Measurements from ENCODE around the gene MLX. TPM values are rescaled to one million over a fixed set of nuclear protein-coding genes. Genes with fewer than 3 reads are reported as not detected.
"Not testable (repeated sequence)": the region's sequence is repeated elsewhere in the genome, so short reads cannot be mapped to it uniquely, and the experiment has no call there.

The MLX gene
- total RNA-seq, 2 donors from 2014 or later: 24.9 to 28.7 TPM

DNA sequence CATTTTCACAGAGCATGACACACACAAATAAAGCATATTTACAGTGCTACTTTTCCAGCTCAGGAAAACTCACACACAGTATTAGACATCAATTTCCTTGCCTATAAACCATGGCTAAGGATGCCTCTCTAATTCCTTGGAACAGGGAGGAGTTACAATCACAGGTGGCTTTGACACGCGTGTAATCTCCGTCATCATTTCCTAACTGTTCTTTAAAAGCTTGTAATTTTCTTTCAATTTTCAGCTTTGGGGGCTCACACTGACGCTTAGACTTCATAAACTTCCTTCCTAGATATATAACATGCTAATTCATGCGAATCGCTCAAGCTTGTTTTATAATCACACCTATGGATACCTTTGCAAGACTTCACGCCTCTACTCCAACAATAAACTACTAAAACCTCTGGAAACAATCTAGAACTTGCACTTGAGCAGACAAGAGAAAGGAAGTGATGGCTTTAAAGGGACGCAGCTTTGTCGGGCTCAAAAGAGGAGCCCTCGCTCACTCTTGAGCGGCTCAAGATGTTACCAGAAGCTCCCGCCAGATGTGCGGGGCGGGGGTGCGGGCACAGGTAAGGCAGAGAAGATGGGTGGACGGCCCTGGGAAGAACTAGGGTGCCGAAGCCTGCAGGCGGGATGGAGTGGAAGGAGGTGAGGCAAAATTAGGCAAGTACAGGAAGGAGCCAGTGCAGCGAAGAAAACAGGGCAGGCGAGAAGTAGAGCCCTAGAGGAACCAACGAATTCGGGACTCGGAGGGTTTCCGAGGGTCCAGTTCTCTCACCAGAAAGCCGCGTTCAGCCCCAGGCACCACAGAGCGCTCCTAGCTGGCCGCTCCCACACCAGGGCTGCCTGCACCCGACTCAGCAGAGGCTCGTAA, 41.6 kb downstream of the MLX start:
- Histone ChIP-seq H3K36me3 (replicated peaks in 1 of 2; ENCODE audit: insufficient read depth in 1 of 2, low read depth in 2 of 2) (peaks cover 12% of the 10 kb centered on the region in 2 donors), H3K9me3 (no peaks in the 10 kb centered on the region), H3K27ac (peak overlapping the region; percentile 80 to 93 (median 86)), H3K4me3 (peak overlapping the region; percentile 74 to 91), H3K4me1 (peaks cover 42% of the 10 kb centered on the region), H3K27me3 (no peaks in the 10 kb centered on the region)
- TF ChIP-seq, protein P1, sequence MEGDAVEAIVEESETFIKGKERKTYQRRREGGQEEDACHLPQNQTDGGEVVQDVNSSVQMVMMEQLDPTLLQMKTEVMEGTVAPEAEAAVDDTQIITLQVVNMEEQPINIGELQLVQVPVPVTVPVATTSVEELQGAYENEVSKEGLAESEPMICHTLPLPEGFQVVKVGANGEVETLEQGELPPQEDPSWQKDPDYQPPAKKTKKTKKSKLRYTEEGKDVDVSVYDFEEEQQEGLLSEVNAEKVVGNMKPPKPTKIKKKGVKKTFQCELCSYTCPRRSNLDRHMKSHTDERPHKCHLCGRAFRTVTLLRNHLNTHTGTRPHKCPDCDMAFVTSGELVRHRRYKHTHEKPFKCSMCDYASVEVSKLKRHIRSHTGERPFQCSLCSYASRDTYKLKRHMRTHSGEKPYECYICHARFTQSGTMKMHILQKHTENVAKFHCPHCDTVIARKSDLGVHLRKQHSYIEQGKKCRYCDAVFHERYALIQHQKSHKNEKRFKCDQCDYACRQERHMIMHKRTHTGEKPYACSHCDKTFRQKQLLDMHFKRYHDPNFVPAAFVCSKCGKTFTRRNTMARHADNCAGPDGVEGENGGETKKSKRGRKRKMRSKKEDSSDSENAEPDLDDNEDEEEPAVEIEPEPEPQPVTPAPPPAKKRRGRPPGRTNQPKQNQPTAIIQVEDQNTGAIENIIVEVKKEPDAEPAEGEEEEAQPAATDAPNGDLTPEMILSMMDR (IDR thresholded peaks at IDR 0.05): no peak
- no peak for TF ChIP-seq POLR2A (IDR thresholded peaks at IDR 0.05)
- DNase-seq (no peak), ATAC-seq (peak; percentile 54)
- intact Hi-C loops (cut with DNase I): no loop called here
- WGBS, 2 donors: 0% methylated on average over 24 to 29 of the region's 30 CpGs

DNA sequence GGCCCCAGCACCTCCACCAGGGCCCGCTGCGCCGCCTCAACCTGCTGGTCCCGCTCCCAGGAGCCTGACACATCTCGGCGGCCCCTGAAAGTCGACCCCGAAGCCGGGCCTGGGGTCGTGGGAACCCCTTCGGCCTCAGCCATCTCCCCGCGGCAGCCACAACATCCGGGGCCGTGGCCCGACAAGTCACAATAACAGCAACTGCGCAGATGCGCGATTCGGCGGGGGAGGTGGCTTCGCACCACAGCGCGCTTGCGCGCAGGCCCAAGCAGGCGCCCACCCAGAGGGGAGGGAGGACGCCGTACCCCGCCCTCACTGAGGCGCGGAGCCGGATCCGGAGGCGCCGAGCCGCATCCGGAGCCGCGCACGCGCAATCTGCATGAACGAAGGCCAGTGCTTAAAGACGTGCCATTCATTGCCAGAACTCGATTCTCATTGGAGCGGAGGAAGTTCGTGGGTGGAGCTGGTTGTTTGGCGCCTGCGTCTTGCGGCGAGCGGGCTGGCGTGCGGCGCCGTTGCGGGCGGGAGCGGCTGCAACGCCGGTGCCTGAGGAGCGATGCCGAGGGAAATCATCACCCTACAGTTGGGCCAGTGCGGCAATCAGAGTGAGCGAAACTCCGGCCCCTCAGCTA, 42.4 kb downstream of the MLX start, which contains the start of the genes RETREG3 and TUBG1:
TSS of gene RETREG3 (minus strand) at position 193 of the 632 bp plus-strand sequence. CDS start at position 143, 50 bp downstream.
TSS of gene TUBG1 (plus strand) at position 502 of the 632 bp plus-strand sequence. CDS start at position 557, 55 bp downstream.
- Histone ChIP-seq H3K36me3 (replicated peaks in 1 of 2; ENCODE audit: insufficient read depth in 1 of 2, low read depth in 2 of 2) (peaks cover 17 to 18% of the 10 kb centered on the region in 2 donors), H3K27me3 (no peaks in the 10 kb centered on the region), H3K27ac (peak within 1 kb of the TSS; percentile 80 to 93 (median 86)), H3K4me3 (peak within 1 kb of the TSS; percentile 74 to 91), H3K4me1 (peaks cover 42% of the 10 kb centered on the region), H3K9me3 (no peaks in the 10 kb centered on the region)
- DNase-seq (peak; percentile 99), ATAC-seq (peak; percentile 95)
- intact Hi-C loops (cut with DNase I): no loop called here
- WGBS, 2 donors: 0 to 1% methylated on average over 6 to 60 of the region's 66 CpGs
- TF ChIP-seq POLR2A (IDR thresholded peaks at IDR 0.05): peak; percentile 67 to 90 (median 86)
- TF ChIP-seq, protein P1 (IDR thresholded peaks at IDR 0.05): peak in 5 of 7 experiments; percentile 13 to 57 (median 50)

DNA sequence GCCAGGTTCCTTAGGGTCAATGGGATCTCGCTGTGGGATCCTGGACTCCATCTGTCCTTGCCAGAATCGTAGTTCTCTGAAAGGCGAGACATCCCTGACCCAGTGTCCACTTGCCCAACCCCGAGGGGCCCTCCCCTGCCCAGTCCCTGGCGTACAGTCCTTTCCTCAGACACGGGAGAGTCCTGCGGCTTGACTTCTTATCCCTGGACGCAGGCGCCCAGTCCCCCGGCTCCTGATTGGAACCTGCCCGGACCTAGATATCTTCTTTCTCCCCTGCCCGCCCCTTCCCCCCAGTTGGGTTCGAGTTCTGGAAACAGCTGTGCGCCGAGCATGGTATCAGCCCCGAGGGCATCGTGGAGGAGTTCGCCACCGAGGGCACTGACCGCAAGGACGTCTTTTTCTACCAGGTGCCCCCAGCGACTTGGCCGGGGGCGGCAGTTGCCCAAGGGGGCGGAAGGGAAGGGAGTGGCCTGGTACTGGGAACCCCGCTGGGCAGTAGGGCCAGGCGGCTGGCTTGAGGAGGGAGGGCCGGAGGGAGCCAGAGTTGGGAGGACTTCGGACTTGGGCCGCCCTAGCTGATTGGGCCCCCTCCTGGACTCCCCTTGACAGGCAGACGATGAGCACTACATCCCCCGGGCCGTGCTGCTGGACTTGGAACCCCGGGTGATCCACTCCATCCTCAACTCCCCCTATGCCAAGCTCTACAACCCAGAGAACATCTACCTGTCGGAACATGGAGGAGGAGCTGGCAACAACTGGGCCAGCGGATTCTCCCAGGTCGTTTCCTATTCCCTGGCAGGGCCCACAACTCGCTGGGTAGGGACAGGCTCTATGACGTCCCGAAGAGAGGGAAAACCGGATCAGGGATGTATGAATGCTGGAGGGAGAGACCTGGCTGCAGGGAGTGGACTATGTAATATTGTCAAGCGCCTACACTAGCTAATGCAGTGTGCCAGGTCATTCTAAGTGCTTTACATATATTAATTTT, 43.2 kb downstream of the MLX start:
- not testable (repeated sequence) for H3K27me3 ChIP-seq, H3K9me3 ChIP-seq
- peak; percentile 8 for ATAC-seq
- Histone ChIP-seq H3K27ac (peak overlapping the region; percentile 70 to 93 (median 86)), H3K4me3 (peak overlapping the region; percentile 57 to 74), H3K36me3 (replicated peaks in 1 of 2; ENCODE audit: insufficient read depth in 1 of 2, low read depth in 2 of 2) (peaks cover 22 to 23% of the 10 kb centered on the region in 2 donors), H3K4me1 (peaks cover 42% of the 10 kb centered on the region)
- DNase-seq: peak in 2 of 4 donors; percentile 17 to 29
- intact Hi-C loops (cut with DNase I): loop anchor here (5.0 kb wide), 1 partner anchor 62 kb away; no protein-coding TSS in a partner anchor
- 6 to 28% methylated on average over 5 to 37 of the region's 42 CpGs for WGBS, 2 donors

DNA sequence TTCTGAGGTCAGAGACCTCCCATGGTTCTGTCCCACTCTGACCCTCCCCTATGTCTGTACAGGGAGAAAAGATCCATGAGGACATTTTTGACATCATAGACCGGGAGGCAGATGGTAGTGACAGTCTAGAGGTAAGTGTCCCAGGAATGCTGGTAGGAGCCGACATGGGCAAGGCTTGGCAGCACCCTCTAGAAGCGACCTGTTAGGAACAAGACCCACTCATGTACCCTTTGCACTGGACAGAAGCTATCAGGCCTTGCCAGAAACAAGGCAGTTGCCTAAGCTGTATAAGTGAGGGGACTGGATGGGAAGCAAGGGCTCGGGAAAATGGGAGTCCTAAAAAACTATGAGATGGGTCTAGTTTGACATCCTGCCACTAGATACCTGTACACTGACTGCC, 45.1 kb downstream of the MLX start:
- TF ChIP-seq POLR2A (IDR thresholded peaks at IDR 0.05): no peak
- TF ChIP-seq, protein P1 (IDR thresholded peaks at IDR 0.05): no peak
- intact Hi-C loops (cut with DNase I): loop anchor here (5.0 kb wide), 1 partner anchor 60 kb away; no protein-coding TSS in a partner anchor
- Histone ChIP-seq H3K27ac (no peak overlapping the region), H3K9me3 (no peaks in the 10 kb centered on the region), H3K4me1 (peaks cover 26% of the 10 kb centered on the region), H3K27me3 (no peaks in the 10 kb centered on the region), H3K4me3 (no peak overlapping the region), H3K36me3 (replicated peaks in 1 of 2; ENCODE audit: insufficient read depth in 1 of 2, low read depth in 2 of 2) (peaks cover 26 to 28% of the 10 kb centered on the region in 2 donors)
- ATAC-seq (no peak), DNase-seq (peak in 1 of 4 donors; percentile 5)
- WGBS, 2 donors: 92 to 96% methylated on average over 4 of the region's 4 CpGs
